Peyer's patch (tissue), 4 donors: Measurements from ENCODE around the gene PIGT.
A peak's percentile ranks its signal among the peaks of the same experiment; 100 is the strongest.

Experiments used
- CTCF ChIP-seq, 6 experiments: fragments of 450-650 bp in 4 of 6; fragments of 200-600 bp in 2 of 6; sonication (generic) in 1 of 6; IDR thresholded peaks; one replicate each; pipeline ENCODE4 v1.5.1; 2017 to 2019; ENCODE audit warnings: antibody characterized with exemption in 6 of 6, mild to moderate bottlenecking in 3 of 6, moderate library complexity in 1 of 6
- POLR2A ChIP-seq, 2 donors: fragments of 450-650 bp; IDR thresholded peaks; one replicate each; pipeline ENCODE4 v1.5.1; 2017; ENCODE audit warnings: antibody characterized with exemption in 2 of 2, mild to moderate bottlenecking in 2 of 2, moderate library complexity in 2 of 2

- TF ChIP-seq CTCF (IDR thresholded peaks at IDR 0.05) (no peak), POLR2A (IDR thresholded peaks at IDR 0.05) (peak in 1 of 2 donors; percentile 17)
Observed at GRCh38 chr20:45405571-45406259, 10.2 kb upstream of the PIGT start.
